HuH-7.5 (cell line): ENCODE results near the gene TEX35.

ENCODE experiments used
- DNase-seq: peaks from one replicate; pipeline ENCODE4 v3.0.0; 2011; ENCODE audit warnings: low spot score

Gene TEX35

DNA sequence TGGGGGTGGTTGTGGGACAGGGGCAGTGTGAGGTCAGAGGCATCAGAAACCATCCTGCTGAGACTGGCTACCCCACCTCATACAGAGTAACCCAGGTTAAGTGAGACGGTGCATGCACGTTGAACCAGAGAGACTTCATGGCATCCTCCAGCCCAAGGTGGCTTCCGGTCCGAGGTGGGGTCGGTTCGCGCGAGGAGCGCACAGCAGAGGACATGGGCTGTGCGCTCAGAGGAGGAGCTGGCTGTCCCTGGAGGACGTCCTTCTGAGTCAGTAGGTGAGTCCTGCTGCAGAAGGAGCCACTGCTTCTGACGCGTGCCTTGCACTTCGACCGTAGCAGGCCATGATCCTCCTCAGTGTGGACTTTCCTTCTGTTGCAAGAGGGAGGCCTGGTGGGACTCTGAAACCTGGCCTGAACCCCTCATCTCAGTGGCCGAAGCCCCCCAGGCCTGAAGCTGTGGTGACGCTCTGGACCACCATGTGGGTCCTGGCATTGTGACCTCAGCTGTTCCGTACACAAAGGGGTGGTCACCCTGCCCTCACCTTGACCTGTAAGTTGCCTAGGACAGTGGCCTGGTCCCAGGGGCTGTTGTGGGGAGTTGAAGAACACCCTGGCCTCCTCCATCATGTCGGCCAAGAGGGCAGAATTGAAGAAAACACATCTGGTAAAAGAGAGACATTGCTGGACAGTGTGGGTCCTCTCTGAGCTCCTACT, at the start of gene TEX35:
Gene TEX35 (plus strand): TSS at position 544 of the 712 bp plus-strand sequence. CDS start 80 bp downstream, at position 624.
- no peak for DNase-seq

DNA sequence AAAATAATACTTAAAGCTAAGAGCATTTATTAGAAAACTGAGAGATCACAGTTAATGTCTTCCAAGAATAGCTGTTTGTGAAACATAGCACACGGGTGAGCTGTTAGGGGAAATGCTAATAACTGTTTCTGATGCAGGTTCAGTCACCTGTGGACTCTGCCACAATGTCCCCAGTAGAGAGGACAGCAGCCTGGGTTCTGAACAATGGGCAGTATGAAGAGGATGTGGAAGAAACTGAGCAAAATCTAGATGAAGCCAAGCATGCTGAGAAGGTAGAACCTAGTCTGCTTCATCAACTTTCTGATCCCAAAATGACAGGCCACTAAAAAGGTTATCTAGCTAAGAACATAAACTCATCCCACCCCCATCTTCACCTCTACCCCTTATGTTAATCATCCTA, 48.8 kb upstream of the TEX35 start:
- DNase-seq: no peak

DNA sequence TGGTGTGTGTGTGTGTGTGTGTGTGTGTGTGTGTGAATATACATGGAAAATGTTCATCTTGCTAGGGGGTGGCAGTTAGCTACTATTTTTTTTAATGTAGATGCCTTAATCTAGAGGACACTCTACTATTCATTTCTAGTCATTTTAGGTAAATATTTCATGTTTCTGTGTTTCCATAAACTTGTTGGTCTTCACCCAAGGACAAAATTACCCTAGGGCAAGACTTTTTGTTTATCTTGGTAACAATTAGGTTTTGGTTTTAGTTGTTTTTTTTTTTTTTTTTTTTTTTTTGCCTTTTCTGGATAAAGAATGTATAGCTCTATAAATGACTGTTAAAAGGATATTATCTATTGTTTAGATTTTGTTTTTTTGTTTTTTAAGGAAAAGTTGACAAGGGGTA, 48.3 kb upstream of the TEX35 start:
- no peak for DNase-seq

DNA sequence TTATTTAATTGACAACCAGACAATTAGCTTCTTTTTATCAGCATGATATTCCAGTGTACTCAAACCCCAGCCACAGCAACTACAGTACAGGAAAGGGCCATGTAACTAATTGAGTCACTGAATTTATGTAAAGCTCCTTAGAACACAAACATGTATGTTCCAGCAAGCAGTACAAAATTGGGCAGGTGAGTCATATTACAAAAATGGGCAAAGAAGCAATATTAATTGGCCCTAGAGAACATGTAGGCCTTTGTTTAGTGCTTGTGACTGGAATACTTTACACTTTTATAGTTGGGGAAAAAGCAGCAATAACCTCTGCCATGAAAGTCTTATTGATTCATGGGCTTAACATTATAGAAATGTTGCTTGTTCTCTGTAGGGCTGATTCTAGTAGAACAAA, 47.9 kb upstream of the TEX35 start:
- DNase-seq: no peak

DNA sequence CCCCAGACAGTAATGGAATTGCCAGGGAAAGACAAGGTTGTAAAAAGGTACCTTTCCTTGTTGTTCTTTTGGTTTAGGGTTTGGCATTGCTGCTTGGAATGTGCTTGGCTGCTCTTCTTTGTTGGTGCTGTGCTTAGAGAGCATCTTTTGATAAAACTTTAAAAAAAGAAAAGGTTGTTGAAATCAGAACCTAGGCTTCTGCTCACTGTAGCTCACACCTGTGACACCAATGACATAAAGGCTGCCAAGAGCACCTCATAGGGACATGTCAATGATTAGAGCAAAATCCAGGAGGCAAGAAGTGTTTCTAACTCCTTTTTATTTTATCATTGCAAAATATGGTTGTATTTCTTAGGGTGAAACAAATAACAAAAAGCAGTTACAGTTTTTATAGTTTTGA, 45.1 kb upstream of the TEX35 start:
- no peak for DNase-seq

DNA sequence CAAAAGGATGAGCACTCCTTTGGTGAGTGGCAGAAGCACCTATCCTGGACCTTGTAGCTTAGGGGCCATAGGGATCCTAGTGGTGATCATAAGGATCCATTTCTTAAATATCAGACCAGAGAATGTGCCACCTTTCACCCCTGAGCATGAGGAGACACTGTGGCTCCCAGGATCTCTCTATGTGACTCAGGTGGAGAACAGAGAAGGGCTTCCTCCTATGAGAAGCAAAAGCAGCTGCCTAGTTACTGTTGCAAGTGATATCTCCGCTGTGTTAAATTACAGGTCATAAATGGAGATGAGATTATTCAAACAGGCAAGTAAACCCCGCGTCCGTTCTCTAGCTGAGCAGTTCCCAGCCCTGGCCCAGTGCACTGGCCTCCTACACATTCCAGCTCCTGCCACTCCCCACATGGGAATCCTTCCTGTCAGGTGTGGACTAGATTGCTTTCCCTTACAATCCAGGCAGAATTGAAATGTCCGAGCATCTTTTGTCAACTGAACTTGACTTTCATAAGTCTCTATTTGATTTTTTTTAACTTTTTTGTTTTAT, 42.4 kb upstream of the TEX35 start:
- no peak for DNase-seq

DNA sequence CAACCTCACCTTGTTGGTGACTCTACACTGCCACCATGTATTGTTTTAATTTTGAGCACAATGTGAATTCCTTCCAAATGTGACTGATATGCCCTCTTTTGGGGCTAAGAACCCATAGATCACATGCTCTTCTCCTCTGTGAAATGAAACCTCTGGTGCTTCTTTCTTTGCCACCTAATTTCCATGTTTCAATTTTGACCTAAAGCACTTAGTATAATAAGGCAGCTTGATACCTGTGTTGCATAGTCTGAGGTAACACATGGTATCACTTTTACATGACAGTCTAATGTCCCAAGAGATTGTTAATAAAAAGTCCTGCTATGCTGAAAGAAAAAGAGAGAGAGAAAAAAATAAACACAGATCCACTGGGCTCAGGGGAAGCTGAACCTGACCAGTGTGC, 40.4 kb upstream of the TEX35 start:
- no peak for DNase-seq

DNA sequence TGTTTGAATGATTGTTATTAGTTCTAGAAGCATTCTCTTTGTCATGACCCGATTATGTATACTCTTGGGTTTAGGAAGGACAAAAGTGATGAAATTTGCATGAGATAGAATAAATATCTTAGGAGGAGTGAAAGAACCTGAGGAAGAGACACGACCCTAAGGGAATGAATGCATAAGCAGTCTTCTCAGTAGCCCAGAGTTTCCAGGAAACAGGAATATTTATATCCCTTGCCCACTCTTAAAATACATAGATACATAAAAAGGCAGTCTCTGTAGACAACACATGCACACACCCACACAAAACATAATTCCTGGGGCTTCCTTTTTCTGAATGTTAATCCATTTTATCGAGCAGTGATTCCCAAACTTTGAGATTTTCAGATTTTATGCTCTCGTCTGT, 35.5 kb upstream of the TEX35 start:
- no peak for DNase-seq

DNA sequence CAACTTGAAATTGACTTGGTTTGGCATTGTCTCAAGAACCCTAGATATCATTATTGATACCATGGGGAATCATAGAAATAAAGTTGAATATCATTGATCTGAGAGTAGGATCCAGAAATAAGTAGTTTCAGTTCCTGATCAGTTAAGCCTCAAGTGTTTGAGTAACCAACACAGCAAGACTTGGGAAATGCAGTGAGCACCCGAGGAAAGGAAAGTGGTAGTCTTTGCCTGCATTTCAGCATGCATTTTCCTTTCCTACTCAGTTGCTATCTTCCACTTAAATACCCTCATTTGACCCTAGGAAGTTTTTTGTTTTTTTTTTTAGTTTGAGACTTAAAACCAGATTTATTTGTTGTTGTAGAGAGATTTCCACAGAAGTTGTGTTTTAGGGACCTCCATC, 35.1 kb upstream of the TEX35 start:
- no peak for DNase-seq

DNA sequence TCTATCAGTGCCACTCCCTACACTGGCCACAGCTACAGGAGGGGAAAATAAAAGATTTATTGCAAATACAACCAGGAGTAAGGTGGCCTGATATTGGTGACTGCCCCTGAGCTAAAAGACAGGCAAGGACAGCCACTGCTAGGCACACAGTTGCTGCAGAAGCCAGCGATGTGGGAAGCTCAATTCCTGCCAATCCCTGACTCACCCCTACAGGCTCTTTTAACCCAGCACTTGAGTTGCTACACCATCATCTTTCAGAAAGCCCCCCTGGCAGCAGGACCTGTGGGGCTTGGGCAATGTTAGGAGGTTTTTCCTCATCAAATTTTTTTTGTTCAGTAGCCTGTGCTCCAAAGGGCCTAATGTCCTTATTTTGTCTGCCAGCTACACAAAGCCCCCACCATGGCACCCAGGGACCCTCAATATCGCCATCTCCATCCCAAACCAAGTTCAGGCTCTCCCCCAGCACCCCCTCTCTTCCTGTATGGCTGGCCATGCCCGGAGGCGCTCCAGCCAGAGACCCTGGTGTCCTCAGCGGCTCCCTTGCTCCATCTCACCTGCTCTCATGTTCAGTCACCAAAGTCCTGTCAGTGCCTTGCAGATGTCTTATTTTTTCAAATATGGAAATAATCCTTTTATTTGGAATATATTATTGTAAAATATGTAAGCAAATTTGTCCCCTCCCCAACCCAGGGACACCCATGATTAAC, 29.5 kb upstream of the TEX35 start:
- DNase-seq: no peak

DNA sequence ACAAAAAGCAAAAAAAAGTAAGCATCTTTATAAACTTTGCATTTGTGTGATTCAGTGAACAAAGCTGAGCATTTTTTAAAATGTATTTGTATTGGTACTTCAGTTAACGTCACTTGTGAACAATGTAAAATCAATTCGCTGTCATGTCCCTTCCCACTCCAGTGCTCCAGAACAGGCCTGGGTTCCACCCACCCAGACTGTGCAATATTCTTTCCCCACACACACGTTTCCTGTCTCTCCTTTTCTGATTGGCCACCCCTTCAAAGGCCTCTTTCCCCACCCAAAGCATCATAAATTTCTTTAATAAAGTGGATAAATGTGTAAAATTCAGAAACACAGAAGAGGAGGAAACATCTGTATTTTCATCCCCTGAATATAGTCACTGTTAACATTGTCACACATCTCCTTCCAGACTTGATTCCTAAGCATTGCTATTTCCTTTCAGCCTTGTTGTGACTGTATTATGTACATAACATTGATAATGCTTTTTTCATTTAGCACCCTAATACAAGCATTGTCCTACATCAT, 28.1 kb upstream of the TEX35 start:
- no peak for DNase-seq

DNA sequence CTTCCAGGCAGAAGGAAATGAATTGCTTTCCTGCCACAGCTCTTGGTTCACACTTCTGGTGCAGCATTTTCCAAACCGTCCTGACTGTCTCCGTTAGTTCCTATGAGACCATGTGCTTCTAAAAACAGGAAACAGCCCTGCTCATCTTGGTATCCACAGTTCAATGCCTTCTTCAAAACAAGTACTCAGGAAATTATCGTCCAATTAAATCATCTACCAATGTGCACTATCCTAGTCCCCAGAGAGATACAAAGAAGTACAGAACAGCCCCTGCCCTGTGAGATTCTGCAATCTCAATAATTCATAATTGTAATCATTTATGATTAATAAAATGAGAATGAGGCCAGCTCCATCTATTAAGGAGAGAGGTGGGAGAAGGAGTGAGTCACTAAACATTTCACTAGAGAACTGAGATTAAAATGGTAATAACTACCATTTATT, 27.3 kb upstream of the TEX35 start:
- DNase-seq: no peak

DNA sequence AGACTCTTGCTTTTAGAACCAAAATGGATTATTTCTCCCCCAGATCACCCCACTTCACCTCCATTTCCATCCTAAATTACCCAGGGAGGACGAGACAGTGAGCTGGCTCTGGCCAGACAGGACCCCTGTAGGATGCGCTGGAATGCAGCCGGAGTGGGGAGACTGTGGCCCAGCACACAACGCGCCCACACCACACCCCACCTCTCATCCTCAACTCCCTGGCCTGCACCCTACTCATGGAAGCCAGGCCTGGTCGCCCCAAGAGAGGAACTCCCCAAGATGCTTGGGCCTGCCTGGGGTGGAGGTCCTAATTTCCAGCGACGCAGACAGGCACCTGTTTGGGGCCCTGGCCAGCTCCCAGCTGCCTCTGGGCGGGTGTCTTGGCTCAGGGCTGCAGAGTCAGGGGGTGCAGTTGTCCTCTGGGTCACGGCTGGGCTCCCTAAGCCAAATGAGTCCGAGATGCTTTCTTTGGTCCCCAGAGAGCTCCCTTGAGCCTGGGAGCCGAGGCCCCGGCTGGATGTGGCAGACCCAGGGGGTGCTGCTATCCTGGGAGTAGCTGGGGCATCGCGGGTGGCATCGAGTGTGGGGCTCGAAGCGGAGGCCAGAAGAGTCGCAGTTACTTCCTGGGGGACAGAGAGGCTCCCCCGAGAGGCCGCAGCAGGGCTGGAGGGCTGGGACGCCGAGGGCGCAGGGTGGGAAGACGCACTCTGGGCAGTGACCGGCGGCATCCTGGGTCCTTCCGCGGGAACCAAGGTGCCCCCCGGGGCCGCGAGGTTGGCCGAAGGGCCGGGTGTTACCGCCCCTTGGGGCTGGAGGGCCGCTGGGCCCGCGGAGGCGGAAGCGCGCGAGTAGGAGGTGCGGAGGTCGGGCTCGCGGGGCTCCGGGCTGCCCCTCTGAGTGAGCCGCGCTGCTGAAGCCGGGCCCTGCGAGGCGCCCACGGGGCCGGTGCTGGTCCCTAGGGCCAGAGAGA, 26.5 kb upstream of the TEX35 start:
- DNase-seq: no peak

DNA sequence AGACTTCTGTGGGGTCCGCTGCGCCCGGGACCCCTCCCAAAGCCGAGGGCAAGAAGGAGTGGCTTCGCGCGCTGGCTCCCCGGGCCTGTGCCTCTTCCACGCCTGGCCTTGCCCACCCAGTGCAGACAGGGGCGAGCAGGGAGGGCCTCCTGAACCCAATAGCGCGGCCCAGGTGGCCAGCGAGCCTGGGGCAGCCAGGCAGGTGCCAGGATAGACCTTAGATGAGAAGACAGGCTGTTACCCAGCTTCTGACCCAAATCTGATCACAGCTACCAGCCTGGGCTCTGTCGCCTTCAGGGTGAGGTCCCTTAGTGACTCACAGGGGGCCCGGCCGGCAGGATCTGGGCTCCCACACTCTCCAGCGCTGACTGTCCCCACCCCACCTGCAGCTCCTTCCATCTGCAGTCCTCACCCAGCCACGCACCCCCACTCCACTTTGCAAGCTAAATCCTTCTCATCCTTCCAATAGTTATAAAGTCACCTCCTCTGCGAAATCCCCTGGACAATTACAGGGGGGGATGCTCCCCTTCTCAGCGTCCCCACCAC, 25.8 kb upstream of the TEX35 start:
- DNase-seq: no peak

DNA sequence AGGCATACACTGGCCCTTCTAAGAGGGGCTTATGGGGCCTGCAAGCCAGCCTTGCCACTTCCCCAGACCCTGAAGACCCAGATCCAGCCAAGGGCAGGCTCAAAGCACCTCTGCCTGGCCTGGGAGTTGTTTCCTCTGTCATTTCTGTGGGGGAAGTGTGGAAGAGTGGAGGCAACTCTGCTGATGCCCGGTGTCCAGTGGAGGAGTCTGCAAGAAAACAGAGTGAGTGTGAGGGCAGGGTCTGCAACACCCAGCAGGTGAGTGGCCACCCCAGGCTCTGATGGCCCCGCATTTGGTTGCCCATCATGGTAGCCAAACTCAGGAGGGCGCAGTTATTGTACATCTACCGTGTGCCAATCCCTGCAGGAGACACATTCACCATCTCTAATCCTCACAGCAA, 24.5 kb upstream of the TEX35 start:
- no peak for DNase-seq

DNA sequence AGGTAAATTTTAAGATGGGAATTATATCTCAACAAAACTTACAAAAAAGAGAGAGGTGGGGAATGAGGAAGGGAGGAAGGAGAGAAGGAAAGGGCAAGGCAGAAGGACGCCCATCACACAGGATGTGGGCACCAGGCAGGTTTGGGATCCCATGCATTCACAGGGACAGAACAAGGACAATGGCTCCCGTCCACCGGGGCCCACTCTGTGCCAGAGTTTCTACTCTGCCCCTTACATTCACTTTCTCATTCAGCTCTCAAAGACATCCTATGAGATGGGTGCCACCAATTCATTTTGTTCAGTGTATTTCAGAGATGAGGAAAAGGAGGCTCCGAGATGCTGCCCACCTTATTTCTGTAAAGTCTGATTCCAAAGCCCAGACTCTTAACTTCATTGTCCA, 23.5 kb upstream of the TEX35 start:
- no peak for DNase-seq

DNA sequence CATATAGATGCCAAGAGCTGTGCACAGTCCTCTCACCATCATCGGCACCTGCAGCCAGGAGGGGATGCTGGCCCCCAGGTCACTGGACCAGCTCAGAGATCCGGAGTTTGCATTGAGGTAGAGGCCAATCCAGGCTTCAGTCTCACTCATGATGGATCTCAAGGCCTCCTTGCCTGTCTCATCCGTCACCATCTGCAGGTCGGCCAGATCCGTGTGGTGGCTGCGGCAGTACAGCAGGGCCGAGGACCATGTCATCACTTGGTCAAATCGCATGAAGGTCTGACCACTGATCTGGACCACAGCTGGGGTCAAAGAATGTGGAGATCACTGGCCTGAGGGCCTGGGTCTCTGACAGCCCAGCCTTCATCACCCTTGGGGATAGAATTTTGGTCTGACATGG, 22.8 kb upstream of the TEX35 start:
- no peak for DNase-seq

DNA sequence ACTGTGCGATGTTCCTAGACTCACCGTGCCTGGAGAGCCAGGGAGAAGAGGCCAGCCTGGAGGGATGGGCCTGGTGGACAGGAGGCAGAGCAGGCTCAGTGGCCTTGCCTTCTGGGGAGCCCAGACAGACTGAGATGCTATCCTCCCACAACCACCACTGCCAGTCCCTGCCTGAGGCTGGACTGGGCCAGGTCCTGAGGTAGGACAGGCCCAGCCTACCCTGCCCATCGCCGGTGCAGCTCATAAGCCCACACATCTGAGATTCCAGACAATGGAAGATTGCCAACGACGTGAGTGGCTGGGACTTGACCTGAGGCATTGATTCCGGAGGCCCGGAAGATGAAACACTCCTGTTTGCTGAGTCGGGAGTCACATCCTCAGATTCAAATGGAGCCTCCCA, 21.9 kb upstream of the TEX35 start:
- no peak for DNase-seq

DNA sequence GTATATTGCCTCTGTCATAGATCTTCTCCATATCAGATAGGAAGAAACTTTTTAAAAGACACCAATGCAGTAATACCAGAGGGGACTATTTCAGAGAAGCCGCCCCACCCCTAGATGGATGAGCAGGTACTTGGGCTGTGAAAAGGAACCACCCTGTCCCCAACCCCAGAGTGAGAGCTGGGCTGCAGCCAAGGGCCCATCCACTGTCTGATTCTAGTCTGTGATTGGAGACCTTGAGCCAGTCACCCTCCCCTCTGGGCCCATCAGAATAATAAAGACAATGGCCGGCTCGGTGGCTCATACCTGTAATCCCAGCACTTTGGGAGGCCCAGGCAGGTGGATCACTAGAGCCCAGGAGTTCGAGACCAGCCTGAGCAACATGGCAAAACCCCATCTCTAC, 21.2 kb upstream of the TEX35 start:
- DNase-seq: no peak

DNA sequence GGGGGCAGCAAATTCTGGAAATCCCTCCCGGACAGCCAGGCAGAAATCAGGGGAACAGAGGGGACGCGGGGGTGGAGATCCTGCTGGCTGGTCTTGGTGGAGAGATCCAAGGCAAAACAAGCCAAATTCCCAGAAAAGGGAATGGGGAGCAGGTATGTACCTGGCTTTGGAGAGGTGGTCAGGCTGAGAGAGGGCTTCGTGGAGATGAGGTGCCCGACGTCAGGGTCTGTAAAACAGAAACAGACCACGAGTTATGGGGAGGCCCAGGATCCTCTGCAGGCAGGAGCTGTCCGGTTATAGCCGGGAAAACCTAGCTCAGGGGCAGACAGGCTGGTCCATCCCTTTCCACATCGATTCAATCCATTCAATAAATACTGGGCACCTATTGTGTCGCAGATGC, 20.6 kb upstream of the TEX35 start:
- DNase-seq: no peak

DNA sequence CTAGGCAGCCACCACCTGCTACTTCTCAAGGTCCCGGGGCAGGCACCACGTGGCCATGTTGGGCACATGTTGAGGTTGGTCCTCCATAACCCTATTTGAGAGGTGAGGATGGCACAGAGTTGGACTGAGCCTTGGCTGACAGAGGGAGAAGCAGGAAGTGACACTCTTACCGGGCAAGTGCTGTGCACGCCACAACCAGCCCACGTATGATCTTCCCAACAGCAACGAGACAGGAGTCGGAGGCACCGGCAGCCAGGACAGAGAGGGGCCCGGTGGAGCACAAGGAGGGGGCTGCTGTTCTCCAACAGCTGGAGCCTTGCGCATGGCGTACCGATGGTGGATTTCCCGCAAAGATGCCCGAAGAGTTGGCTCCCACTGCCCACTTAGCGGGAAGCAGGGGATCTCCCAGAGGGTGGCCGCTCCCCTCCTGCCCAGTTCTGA, 19.6 kb upstream of the TEX35 start:
- no peak for DNase-seq

DNA sequence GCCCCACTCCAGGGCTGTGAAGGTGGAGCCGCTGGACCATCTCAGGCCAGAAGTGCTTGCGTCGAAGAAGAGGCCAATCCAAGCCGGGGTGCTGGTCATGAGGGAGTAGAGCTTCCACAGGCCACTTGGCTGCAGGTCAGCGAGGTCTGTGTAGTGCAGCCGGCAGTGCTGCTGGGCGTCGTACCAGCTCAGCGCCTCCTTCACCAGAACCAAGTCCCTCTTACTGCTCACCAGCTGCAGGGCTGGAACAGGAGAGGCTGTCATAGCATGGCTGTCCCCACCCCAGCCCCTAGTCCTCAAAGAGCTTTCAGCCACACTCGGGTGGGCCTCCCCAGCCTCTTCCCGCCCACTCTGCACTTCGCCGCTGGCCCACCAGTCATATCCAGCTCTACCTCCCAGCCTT, 18.3 kb upstream of the TEX35 start:
- no peak for DNase-seq
